Activated CD8-positive, alpha-beta T cell treated with anti-CD3 and anti-CD28 coated beads for 36 hours (primary cell): Measurements from ENCODE around the gene DAZL. TPM values are rescaled to one million over a fixed set of nuclear protein-coding genes. Genes with fewer than 3 reads are reported as not detected.

Experiments used
- ATAC-seq: fragments of 200-7000 bp; cut with Tn5 transposase; one replicate; pipeline ENCODE4 v1.10.0; 2021; ENCODE audit warnings: mild to moderate bottlenecking, moderate library complexity
- CTCF ChIA-PET: fragments of 350-600 bp; sonication (Branson Sonifier 250); formaldehyde crosslinking; loops from one replicate; lab custom pipeline; 2021; ENCODE audit warnings: antibody characterized with exemption; lab: Charles Lee
- POLR2A ChIA-PET: fragments of 350-600 bp; sonication (Branson Sonifier 250); formaldehyde crosslinking; loops from one replicate; lab custom pipeline; 2021; ENCODE audit warnings: antibody characterized with exemption; lab: Charles Lee
- DNase-seq: peaks from one replicate; pipeline ENCODE4 v3.0.0-alpha.2; 2020
- H3K27ac Mint-ChIP-seq: one replicate; pipeline ENCODE4 v1.8.0; 2021; ENCODE audit warnings: mild to moderate bottlenecking, mixed read lengths
- H3K27me3 Mint-ChIP-seq: one replicate; pipeline ENCODE4 v1.8.0; 2021; ENCODE audit warnings: mixed read lengths
- H3K36me3 Mint-ChIP-seq: one replicate; pipeline ENCODE4 v1.8.0; 2021; ENCODE audit warnings: low read depth, mixed read lengths
- H3K4me1 Mint-ChIP-seq: one replicate; pipeline ENCODE4 v1.8.0; 2021; ENCODE audit warnings: low read depth, mixed read lengths
- H3K4me3 Mint-ChIP-seq: one replicate; pipeline ENCODE4 v1.8.0; 2021; ENCODE audit warnings: mild to moderate bottlenecking, moderate library complexity, mixed read lengths
- H3K9me3 Mint-ChIP-seq: one replicate; pipeline ENCODE4 v1.8.0; 2021; ENCODE audit warnings: mixed read lengths
- intact Hi-C: fragments of 100-400 bp; cut with micrococcal nuclease; formaldehyde crosslinking; loops from one replicate; pipeline ENCODE4 v1.10.0; 2022
- total RNA-seq, 2 experiments: library from RNA; stranded (reverse); gene quantifications; one replicate each; pipeline ENCODE4 v1.2.3, GENCODE V29; 2021
- TF ChIP-seq, protein P1 (sequence below): fragments of 200-600 bp; IDR thresholded peaks from one replicate; pipeline ENCODE4 v1.8.0; 2022; ENCODE audit warnings: antibody characterized with exemption, mild to moderate bottlenecking

DAZL gene
- total RNA-seq, 2 experiments from 2014 or later: not detected

DNA sequence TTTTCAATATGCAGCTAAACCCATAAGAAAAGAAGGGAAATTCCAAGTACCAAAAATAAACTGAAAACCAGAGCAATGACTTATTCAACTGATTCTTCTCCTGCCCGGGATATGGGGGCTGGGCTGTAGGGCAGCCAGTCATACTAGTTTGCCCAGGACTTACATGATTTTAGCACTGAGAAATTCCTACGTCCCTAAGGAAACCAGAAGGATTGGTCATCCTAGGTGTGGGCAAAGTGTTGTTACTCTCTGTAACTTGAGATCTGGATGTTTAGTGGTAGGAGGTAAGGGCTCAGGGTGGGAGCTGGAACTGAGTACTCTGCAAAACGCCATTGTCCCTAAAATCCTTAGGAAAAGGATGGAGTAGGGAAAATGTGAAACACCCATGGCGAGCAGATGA is 1.2 kb upstream of the DAZL start:
- POLR2A ChIA-PET: no interaction called here
- Mint-ChIP-seq H3K9me3 (no peaks in the 10 kb centered on the region), H3K27me3 (no peaks in the 10 kb centered on the region), H3K36me3 (no peaks in the 10 kb centered on the region), H3K4me1 (no peaks in the 10 kb centered on the region), H3K27ac (no peak overlapping the region), H3K4me3 (no peak overlapping the region)
- intact Hi-C loops: loop anchor here (10.0 kb wide), 1 partner anchor 418 kb away; no protein-coding TSS in a partner anchor
- no peak for DNase-seq
- CTCF ChIA-PET: interaction anchor here (0.6 to 1.2 kb wide), 3 partner anchors 8 to 15 kb away, joined by 3 to 5 read pairs (median 3); no protein-coding TSS in a partner anchor
- no peak for ATAC-seq
- TF ChIP-seq, protein P1, sequence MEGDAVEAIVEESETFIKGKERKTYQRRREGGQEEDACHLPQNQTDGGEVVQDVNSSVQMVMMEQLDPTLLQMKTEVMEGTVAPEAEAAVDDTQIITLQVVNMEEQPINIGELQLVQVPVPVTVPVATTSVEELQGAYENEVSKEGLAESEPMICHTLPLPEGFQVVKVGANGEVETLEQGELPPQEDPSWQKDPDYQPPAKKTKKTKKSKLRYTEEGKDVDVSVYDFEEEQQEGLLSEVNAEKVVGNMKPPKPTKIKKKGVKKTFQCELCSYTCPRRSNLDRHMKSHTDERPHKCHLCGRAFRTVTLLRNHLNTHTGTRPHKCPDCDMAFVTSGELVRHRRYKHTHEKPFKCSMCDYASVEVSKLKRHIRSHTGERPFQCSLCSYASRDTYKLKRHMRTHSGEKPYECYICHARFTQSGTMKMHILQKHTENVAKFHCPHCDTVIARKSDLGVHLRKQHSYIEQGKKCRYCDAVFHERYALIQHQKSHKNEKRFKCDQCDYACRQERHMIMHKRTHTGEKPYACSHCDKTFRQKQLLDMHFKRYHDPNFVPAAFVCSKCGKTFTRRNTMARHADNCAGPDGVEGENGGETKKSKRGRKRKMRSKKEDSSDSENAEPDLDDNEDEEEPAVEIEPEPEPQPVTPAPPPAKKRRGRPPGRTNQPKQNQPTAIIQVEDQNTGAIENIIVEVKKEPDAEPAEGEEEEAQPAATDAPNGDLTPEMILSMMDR: no peak

DNA sequence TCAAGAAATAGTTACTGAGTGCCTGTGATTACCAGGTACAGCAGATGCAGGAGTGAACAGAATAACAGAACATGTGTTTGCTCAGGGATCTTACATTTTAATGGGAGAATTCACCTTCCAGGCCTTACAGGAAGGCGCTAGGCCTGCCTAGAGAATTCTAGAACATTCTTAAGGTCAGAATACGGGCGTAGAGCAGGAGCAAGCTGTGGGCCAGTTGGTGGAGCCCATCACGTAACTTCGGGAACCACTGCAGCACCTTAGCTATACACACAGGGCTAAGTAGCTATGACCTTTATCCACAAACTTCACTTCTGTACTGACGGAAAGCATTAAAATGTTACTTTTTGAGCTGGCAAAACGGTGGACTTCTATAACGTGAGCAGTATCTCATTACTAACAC is 743 bp upstream of the DAZL start:
- TF ChIP-seq, protein P1: no peak
- no peaks in the 10 kb centered on the region for H3K27me3 Mint-ChIP-seq
- no peak overlapping the region for H3K27ac Mint-ChIP-seq
- H3K36me3 Mint-ChIP-seq: no peaks in the 10 kb centered on the region
- H3K4me1 Mint-ChIP-seq: peaks cover 2% of the 10 kb centered on the region
- intact Hi-C loops: loop anchor here (10.0 kb wide), 1 partner anchor 419 kb away; no protein-coding TSS in a partner anchor
- ChIA-PET POLR2A (no interaction called here), CTCF (interaction anchor here (0.6 to 1.2 kb wide), 3 partner anchors 9 to 15 kb away, joined by 3 to 5 read pairs (median 3); no protein-coding TSS in a partner anchor)
- DNase-seq: no peak
- no peak overlapping the region for H3K4me3 Mint-ChIP-seq
- H3K9me3 Mint-ChIP-seq: no peaks in the 10 kb centered on the region
- no peak for ATAC-seq

DNA sequence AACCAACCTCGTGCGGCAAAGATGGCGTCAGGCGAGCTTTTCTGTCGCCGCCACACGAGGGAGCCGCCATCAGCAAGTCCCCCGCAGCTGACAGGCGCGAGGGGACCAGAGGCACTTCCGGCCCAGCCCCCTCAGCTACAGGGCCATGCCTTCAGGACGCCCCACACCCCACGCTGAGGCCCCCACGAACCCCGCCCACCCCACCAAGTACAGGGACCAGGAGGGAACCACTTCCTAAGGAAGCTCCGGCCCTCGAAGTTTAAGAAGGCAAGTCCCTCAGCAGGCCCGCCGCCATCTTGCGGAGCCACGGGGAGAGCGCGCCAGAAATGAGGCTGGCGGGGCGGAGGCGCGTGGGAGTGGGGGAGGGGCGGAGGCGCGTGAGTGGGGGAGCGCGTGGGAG is 790 bp downstream of the DAZL start:
- no peak for ATAC-seq
- intact Hi-C loops: loop anchor here (10.0 kb wide), 1 partner anchor 420 kb away; no protein-coding TSS in a partner anchor
- H3K9me3 Mint-ChIP-seq: no peaks in the 10 kb centered on the region
- no peak overlapping the region for H3K4me3 Mint-ChIP-seq
- H3K36me3 Mint-ChIP-seq: no peaks in the 10 kb centered on the region
- H3K27ac Mint-ChIP-seq: no peak overlapping the region
- peaks cover 2% of the 10 kb centered on the region for H3K4me1 Mint-ChIP-seq
- no peak for DNase-seq
- no peaks in the 10 kb centered on the region for H3K27me3 Mint-ChIP-seq
- TF ChIP-seq, protein P1: no peak
- ChIA-PET CTCF (interaction anchor here (0.6 kb wide), 1 partner anchor 19 kb away, joined by 3 read pairs; no protein-coding TSS in a partner anchor), POLR2A (no interaction called here)

DNA sequence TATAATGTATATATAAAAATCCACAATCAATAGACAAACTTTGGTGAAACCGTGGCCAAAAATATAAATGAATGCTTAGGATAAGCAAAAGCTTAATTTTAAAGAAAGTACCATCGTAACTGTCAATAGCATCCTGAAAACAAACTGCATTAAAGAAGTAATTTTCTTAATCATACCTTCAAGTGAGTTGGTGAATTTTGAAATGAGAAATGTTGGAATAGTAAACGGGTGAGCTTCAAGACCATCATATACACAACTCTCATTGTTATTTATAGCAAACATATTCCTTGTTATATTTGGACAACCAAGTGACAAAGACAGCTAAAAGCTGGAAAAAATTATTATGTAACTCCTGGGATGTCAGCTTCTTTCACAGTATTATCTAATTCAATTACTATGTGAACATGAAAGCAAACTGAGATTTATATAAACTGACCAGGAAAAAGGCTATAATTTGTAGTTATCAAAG is 3.7 kb downstream of the DAZL start:
- H3K4me1 Mint-ChIP-seq: peaks cover 13% of the 10 kb centered on the region
- ATAC-seq: no peak
- DNase-seq: no peak
- intact Hi-C loops: loop anchor here (1.0 to 10.0 kb wide), 2 partner anchors 423 to 632 kb away; no protein-coding TSS in a partner anchor
- TF ChIP-seq, protein P1: no peak
- ChIA-PET CTCF (interaction anchor here (0.7 to 3.3 kb wide), 38 partner anchors 9 to 1239 kb away, joined by 3 to 27 read pairs (median 4); no protein-coding TSS in a partner anchor), POLR2A (no interaction called here)
- H3K36me3 Mint-ChIP-seq: no peaks in the 10 kb centered on the region
- no peak overlapping the region for H3K4me3 Mint-ChIP-seq
- no peak overlapping the region for H3K27ac Mint-ChIP-seq
- no peaks in the 10 kb centered on the region for H3K27me3 Mint-ChIP-seq
- H3K9me3 Mint-ChIP-seq: no peaks in the 10 kb centered on the region

DNA sequence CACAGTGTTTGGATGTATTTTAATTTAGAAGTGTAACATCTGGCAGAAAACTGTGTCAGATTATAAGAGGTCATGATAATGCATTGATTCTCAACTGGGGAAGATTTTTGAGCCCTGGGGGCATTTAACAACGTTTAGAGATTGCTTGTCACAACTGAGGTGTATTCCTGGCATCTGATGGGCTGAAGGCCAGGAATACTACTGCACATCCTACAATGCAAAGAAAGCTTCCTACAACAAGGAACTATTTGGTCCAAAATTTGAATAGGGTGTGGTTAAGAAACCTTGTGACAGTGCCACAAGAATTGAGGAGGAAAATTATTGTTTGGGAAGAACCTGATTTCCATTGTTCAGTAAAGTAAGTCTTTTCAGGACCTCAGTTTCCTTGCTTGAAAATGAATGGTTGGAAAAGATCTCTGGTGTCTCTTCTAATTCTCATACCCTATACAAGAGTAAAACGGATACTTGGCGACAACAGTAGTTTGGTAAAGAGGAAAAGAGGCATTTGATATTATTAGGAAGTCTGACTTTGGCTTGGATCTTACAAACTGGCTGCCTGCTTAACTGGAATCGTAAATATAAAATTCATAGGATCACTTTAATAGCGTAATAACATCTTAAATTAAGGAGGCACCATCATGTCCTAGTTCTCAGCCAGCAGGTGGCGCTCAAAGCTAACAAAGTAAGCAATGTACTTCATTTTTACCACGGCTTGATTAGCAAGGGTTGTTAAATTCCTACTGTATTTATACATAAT is 4.3 kb downstream of the DAZL start:
- ATAC-seq: peak; percentile 45
- Mint-ChIP-seq H3K27me3 (no peaks in the 10 kb centered on the region), H3K9me3 (no peaks in the 10 kb centered on the region), H3K27ac (no peak overlapping the region), H3K4me3 (no peak overlapping the region), H3K36me3 (no peaks in the 10 kb centered on the region), H3K4me1 (peaks cover 19% of the 10 kb centered on the region)
- peak; percentile 92 for DNase-seq
- intact Hi-C loops: loop anchor here (1.0 to 10.0 kb wide), 2 partner anchors 424 to 632 kb away; no protein-coding TSS in a partner anchor
- POLR2A ChIA-PET: no interaction called here
- TF ChIP-seq, protein P1: peak; percentile 94
- CTCF ChIA-PET: interaction anchor here (0.6 to 3.3 kb wide), 44 partner anchors 9 to 1240 kb away, joined by 3 to 27 read pairs (median 3); no protein-coding TSS in a partner anchor
